ENCODE results near the gene ABR.

DNA sequence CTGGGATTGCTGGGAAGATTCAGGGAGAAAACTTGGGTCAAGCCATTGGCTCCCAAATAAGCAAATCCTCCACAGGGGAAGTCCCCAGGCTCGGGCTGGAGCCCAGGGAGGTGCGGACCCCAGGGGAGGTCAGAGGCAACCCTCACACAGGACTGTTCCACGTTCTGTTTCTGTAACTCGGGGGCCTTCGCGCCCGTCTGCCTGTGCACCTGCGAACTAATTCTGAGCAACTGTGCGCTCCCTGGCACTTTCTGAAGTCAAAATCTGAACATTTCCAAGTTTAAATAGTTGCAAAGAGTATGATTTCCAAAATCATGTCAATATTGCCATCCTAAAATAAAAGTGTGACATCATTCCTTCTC, 166.1 kb downstream of the ABR start:
- TF ChIP-seq, protein P1, sequence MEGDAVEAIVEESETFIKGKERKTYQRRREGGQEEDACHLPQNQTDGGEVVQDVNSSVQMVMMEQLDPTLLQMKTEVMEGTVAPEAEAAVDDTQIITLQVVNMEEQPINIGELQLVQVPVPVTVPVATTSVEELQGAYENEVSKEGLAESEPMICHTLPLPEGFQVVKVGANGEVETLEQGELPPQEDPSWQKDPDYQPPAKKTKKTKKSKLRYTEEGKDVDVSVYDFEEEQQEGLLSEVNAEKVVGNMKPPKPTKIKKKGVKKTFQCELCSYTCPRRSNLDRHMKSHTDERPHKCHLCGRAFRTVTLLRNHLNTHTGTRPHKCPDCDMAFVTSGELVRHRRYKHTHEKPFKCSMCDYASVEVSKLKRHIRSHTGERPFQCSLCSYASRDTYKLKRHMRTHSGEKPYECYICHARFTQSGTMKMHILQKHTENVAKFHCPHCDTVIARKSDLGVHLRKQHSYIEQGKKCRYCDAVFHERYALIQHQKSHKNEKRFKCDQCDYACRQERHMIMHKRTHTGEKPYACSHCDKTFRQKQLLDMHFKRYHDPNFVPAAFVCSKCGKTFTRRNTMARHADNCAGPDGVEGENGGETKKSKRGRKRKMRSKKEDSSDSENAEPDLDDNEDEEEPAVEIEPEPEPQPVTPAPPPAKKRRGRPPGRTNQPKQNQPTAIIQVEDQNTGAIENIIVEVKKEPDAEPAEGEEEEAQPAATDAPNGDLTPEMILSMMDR (conservative IDR thresholded peaks at IDR 0.05): no peak
- TF ChIP-seq ZFX (IDR thresholded peaks at IDR 0.05): no peak

Data from C4-2B (cell line).